DOHH2 (cell line): ENCODE data around the gene RHEX.

Source experiments
- H3F3A ChIP-seq: fragments of 200-600 bp; sonication (generic), shearing (Covaris generic); 2 replicates; pipeline ENCODE4 v1.6.0; 2016; ENCODE audit warnings: antibody characterized with exemption, mild to moderate bottlenecking; ENCODE audit not compliant: control insufficient read depth, insufficient read depth
- H3K27ac ChIP-seq: fragments of 200-600 bp; sonication (generic); 2 replicates; pipeline ENCODE4 v1.5.1; 2014; ENCODE audit warnings: low read depth, mild to moderate bottlenecking, low read length, moderate library complexity
- H3K27me3 ChIP-seq: fragments of 200-600 bp; sonication (generic); 2 replicates; pipeline ENCODE4 v1.6.1; 2014; ENCODE audit warnings: mild to moderate bottlenecking, low read length, mixed read lengths; ENCODE audit not compliant: control insufficient read depth
- H3K36me3 ChIP-seq: fragments of 200-600 bp; sonication (generic); 2 replicates; pipeline ENCODE4 v1.6.1; 2014; ENCODE audit warnings: mild to moderate bottlenecking, low read length, moderate library complexity, mixed read lengths; ENCODE audit not compliant: control insufficient read depth
- H3K4me1 ChIP-seq: fragments of 200-600 bp; sonication (generic); 2 replicates; pipeline ENCODE4 v1.6.1; 2014; ENCODE audit warnings: mild to moderate bottlenecking, low read length, mixed read lengths; ENCODE audit not compliant: control insufficient read depth
- H3K4me2 ChIP-seq: fragments of 200-600 bp; sonication (generic); 2 replicates; pipeline ENCODE4 v1.6.0; 2014; ENCODE audit warnings: mild to moderate bottlenecking, low read length, moderate library complexity
- H3K4me3 ChIP-seq: fragments of 200-600 bp; sonication (generic); 2 replicates; pipeline ENCODE4 v1.5.1; 2014; ENCODE audit warnings: mild to moderate bottlenecking, low read length, mixed read lengths
- H3K79me2 ChIP-seq: fragments of 200-600 bp; sonication (generic); 2 replicates; pipeline ENCODE4 v1.6.1; 2014; ENCODE audit warnings: mild to moderate bottlenecking, low read length, mixed read lengths; ENCODE audit not compliant: control insufficient read depth
- H3K9me2 ChIP-seq: fragments of 200-600 bp; sonication (generic); replicated peaks from 2 replicates; pipeline ENCODE4 v1.6.1; 2014; ENCODE audit warnings: mild to moderate bottlenecking, low read length, mixed read lengths; ENCODE audit not compliant: control insufficient read depth
- H3K9me3 ChIP-seq: fragments of 200-600 bp; sonication (generic); 2 replicates; pipeline ENCODE4 v1.6.1; 2014; ENCODE audit warnings: antibody characterized with exemption, low read length, mixed read lengths; ENCODE audit not compliant: control insufficient read depth, insufficient read depth
- H4K20me1 ChIP-seq: fragments of 200-600 bp; sonication (generic); 2 replicates; pipeline ENCODE4 v1.6.0; 2014; ENCODE audit warnings: low read depth, mild to moderate bottlenecking, antibody characterized with exemption, low read length, moderate library complexity; ENCODE audit not compliant: control insufficient read depth, insufficient read depth
- EZH2phosphoT487 ChIP-seq: fragments of 200-600 bp; sonication (generic); IDR thresholded peaks from 2 replicates; pipeline ENCODE4 v1.6.1; 2017; ENCODE audit warnings: borderline replicate concordance, mild to moderate bottlenecking, antibody characterized with exemption, low read length, moderate library complexity, mixed read lengths
- TF ChIP-seq, protein P1 (sequence below): fragments of 200-600 bp; sonication (generic); IDR thresholded peaks from one replicate; pipeline ENCODE4 v1.5.1; 2014; ENCODE audit warnings: antibody characterized with exemption, mild to moderate bottlenecking, low read depth, low read length; ENCODE audit not compliant: poor library complexity, severe bottlenecking

RHEX gene

GRCh38 chr1:206082831-206083695 is 30.1 kb downstream of the RHEX start:
- H3K4me3 ChIP-seq: no peak overlapping the region

GRCh38 chr1:206083750-206084149 is 30.8 kb downstream of the RHEX start:
- Histone ChIP-seq H4K20me1 (no peaks in the 10 kb centered on the region; the same call in 1 of the 2 replicates), H3K4me1 (no peaks in the 10 kb centered on the region), H3K79me2 (no peaks in the 10 kb centered on the region), H3K9me2 (no peaks in the 10 kb centered on the region), H3K27ac (no peak overlapping the region), H3K4me3 (no peak overlapping the region), H3K27me3 (no peaks in the 10 kb centered on the region), H3K4me2 (no peak overlapping the region), H3F3A (peaks cover 7% of the 10 kb centered on the region; the same call in 1 of the 2 replicates), H3K9me3 (no peaks in the 10 kb centered on the region), H3K36me3 (no peaks in the 10 kb centered on the region)
- TF ChIP-seq EZH2phosphoT487: no peak
- TF ChIP-seq, protein P1, sequence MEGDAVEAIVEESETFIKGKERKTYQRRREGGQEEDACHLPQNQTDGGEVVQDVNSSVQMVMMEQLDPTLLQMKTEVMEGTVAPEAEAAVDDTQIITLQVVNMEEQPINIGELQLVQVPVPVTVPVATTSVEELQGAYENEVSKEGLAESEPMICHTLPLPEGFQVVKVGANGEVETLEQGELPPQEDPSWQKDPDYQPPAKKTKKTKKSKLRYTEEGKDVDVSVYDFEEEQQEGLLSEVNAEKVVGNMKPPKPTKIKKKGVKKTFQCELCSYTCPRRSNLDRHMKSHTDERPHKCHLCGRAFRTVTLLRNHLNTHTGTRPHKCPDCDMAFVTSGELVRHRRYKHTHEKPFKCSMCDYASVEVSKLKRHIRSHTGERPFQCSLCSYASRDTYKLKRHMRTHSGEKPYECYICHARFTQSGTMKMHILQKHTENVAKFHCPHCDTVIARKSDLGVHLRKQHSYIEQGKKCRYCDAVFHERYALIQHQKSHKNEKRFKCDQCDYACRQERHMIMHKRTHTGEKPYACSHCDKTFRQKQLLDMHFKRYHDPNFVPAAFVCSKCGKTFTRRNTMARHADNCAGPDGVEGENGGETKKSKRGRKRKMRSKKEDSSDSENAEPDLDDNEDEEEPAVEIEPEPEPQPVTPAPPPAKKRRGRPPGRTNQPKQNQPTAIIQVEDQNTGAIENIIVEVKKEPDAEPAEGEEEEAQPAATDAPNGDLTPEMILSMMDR: no peak

More at GRCh38 chr1:206082831-206083695, 30.1 kb downstream of the RHEX start:
- H4K20me1 ChIP-seq: no peaks in the 10 kb centered on the region; the same call in 1 of the 2 replicates
- no peaks in the 10 kb centered on the region for H3K9me3 ChIP-seq
- H3K4me1 ChIP-seq: no peaks in the 10 kb centered on the region
- no peak overlapping the region for H3K4me2 ChIP-seq
- no peaks in the 10 kb centered on the region for H3K9me2 ChIP-seq
- TF ChIP-seq EZH2phosphoT487: no peak
- TF ChIP-seq, protein P1: no peak
- H3K79me2 ChIP-seq: no peaks in the 10 kb centered on the region
- H3F3A ChIP-seq: peaks cover 7% of the 10 kb centered on the region; the same call in 1 of the 2 replicates
- no peaks in the 10 kb centered on the region for H3K36me3 ChIP-seq
- no peak overlapping the region for H3K27ac ChIP-seq
- H3K27me3 ChIP-seq: no peaks in the 10 kb centered on the region

GRCh38 chr1:206087091-206087490 is 34.1 kb downstream of the RHEX start:
- Histone ChIP-seq H3K36me3 (no peaks in the 10 kb centered on the region), H3K9me3 (no peaks in the 10 kb centered on the region), H3K27ac (no peak overlapping the region), H3K9me2 (no peaks in the 10 kb centered on the region), H3K4me2 (no peak overlapping the region), H3K79me2 (no peaks in the 10 kb centered on the region), H3K4me3 (no peak overlapping the region), H3K4me1 (peaks cover 5% of the 10 kb centered on the region; the same call in 1 of the 2 replicates), H3F3A (peaks cover 7% of the 10 kb centered on the region; the same call in 1 of the 2 replicates), H4K20me1 (no peaks in the 10 kb centered on the region), H3K27me3 (no peaks in the 10 kb centered on the region)
- no peak for TF ChIP-seq EZH2phosphoT487
- TF ChIP-seq, protein P1: no peak
